Tongue (tissue), 2 donors: ENCODE measurements around the gene CIART. TPM values are rescaled to one million over a fixed set of nuclear protein-coding genes. Genes with fewer than 3 reads are reported as not detected.
"Not testable (repeated sequence)": the region's sequence is repeated elsewhere in the genome, so short reads cannot be mapped to it uniquely, and the experiment has no call there.

Experiments
- DNase-seq: peaks from one replicate; pipeline ENCODE4 v3.0.0-alpha.2; 2015
- total RNA-seq: library from RNA; depleted of rRNA; stranded (reverse); fragments of >200 nt; gene quantifications from one replicate; pipeline ENCODE4 v1.2.3, GENCODE V29; 2014

Gene CIART
- total RNA-seq, 1 donor from 2014 or later, result 0.92 TPM

DNA sequence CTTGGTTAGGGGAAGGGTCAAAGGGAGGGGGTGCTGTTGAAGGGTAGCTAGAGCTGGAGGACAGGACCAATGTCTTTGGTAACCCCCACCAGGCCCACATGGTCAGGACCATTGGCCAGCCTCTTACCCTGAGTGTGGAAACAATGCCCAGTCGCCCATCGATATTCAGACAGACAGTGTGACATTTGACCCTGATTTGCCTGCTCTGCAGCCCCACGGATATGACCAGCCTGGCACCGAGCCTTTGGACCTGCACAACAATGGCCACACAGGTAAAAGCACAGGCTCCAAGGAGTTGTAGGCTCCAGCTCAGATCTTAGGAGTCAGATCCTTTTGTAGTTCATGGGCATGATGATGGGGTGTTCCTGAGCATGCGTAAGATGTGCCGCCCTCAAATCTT lies 21.0 kb upstream of the CIART start:
- no peak for DNase-seq

DNA sequence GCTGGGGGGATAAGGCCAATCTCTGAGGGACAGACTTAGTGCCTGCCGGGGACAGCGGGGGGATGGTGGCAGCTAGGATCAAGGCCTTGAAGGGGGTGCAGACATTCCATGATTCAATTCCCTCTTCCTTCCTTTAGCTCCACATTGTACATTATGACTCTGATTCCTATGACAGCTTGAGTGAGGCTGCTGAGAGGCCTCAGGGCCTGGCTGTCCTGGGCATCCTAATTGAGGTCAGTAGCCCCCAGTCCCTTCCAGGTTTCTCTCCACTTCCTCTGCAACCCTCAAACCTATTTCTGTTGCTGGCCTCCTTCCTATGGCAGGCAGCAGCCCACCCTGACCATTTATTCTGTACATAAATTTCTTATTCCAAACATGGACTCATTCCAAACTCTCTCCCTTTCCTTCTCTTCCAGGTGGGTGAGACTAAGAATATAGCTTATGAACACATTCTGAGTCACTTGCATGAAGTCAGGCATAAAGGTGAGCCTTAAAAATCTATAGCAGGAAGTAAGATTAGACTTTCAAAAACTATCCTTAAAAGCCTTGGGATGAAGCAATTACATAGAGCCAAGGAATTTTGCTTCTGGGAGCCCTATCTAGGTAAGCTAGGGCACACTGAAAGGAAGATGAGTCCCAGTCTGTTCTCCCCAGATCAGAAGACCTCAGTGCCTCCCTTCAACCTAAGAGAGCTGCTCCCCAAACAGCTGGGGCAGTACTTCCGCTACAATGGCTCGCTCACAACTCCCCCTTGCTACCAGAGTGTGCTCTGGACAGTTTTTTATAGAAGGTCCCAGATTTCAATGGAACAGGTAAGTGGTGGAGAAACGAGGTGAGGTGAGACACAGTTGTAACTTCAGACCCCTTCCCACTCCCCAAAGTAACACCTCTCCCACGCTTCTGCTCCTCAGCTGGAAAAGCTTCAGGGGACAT lies 19.7 kb upstream of the CIART start:
- no peak for DNase-seq

DNA sequence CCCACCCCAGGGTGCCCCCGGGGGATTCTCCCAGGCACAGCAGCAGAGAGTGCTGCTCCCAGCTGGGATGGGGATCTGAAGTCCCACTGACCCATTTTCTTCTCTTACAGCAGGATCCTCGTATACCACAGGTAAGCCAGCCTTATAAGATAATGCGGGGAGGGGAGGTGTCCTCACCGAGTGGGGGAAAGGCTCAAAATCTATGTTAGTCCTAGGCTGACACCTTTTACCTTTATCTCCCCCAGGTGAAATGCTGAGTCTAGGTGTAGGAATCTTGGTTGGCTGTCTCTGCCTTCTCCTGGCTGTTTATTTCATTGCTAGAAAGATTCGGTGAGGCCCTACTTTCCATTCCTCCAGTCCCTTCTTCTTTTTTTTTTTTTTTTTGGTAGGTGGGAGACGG lies 18.8 kb upstream of the CIART start:
- no peak for DNase-seq

DNA sequence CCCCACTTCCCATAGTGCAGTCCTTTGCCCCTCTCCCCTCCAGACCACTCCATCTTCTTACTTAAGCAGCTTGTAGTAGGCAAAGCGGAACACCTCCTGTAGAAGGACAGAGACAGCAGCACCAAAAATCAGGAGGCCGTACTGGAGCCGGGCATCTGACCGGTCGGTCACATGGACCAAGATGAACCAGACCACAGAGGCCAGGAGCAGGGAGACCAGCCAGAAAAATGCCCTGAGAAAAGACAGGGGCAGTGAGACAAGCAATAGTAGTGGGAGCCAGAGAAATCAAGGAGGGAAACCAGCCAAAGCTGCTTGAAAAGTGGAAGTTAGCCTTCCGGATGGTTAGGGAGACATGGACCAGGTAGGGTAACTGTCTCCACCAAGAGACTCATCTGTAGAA lies 14.5 kb upstream of the CIART start:
- no peak for DNase-seq

DNA sequence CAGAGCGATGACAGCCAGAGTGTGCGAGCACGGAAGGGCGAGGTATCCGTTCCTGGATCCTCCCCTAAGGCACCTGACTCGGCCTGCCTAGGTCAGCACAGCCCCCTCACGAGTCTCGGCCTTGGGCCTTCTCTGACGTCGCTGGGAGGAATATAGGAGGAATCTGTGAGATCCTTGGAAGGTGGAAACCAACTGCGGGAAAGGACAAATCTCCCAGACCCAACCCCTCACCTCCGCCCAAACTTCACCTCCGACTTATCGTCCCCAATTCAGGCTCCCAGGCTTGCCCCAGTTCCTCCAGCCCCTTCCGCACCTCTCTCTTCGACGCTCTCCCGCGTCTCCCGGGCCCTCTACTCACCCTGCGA lies 14.0 kb upstream of the CIART start:
- no peak for DNase-seq

DNA sequence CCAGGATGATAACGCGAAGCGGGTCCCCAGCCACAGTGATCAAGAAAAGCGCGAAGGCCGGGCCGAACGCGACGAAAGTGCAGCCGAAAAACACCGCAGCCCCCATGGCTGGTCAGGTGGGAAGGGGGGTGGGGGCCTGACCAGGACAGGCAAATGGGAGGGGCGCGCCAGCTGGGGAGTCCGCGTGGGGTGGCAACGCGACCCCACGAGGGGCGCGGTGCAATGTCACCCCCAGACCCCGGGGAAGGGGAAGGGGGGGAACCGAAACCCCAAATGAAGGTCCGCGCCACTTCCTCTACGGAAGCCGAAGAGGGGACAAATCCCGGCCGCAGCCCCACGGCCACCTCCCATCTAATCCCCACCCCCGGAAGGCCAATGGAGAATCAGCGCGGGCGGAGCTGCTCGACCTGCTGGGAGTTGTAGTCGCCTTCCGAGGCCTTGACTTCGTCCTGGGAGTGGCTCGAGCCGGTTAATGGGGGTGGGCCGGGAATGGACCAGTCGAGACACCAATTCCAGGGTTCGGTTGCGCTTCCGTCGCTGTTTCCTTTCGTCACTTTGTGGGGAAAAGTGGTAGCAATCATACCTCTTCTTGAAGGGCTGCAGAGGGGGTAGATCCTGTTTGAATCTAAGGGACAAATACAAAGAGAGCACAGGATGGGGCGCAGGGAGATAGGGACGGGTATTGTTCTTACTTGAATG lies 13.5 kb upstream of the CIART start, which contains the start of gene APH1A:
Gene APH1A (minus strand): TSS at position 312 of the 699 bp plus-strand sequence. CDS start 206 bp downstream, at position 106.
- peak; percentile 99 for DNase-seq

DNA sequence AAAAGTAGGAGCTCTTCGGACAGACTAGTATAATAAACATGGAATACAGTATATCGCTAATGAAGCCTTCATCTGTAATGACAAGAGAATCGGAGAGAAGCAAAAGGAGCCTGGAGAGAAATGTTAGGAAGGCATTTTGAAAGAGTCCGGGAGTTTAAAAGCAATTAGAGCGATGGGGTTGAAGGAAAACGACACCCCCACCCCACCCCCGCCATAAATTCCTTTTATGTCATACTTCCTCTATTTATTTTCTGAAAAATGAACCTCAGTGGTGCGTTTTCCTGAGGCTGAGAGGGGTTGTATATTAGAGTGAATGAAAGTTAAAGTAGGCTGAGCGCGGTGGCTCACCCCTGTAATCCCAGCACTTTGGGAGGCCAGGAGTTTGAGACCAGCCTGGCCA lies 12.9 kb upstream of the CIART start:
- no peak for DNase-seq

- no peak for DNase-seq
Observed at GRCh38 chr1:150271291-150271959, 10.9 kb upstream of the CIART start.

DNA sequence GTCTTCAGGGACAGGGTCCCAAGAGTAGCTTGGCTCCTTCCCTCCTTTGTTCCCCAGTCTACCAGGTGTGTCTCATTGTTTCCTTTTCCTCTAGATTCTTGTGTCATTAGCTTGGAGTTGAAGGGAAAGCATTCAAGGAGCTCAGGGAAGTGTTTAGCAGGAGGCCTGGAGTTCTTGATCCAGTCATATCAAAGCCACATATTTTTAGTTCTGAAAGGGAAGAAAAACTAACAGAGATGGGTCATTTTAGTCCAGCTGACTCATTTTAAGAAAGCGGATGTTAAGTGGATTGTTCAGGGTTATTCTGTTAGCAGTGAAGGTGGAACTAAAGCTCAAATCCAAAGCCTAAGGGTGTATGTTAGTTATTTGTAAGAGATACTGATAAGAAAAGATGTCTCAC lies 9.0 kb upstream of the CIART start:
- no peak for DNase-seq

- DNase-seq, result no peak
Observed at GRCh38 chr1:150280138-150280707, 2.1 kb upstream of the CIART start.

- peak; percentile 87 for DNase-seq
Observed at GRCh38 chr1:150281221-150281757, 1.1 kb upstream of the CIART start.

DNA sequence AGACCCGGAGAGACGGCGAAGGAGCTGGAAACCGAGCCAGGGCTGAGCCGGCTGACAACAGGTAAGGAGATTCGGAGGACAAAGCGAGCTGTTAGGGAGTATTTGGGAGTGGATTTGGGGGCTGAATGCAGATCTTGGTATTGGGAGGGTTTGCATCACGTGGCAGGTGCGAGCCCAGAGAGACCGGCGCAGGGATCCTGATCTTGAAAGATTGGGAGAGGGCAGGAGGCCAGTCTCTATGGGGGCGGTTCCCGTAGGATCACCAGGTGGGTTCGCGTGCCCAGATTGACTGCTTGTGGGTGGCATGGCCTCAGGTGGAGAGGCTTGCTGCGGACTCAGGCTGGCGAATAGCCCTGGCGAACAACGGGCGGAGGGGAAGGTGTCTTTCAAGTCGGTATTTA lies 204 bp downstream of the CIART start:
- no peak for DNase-seq

- DNase-seq, result no peak
Observed at GRCh38 chr1:150283260-150283659, 906 bp downstream of the CIART start.

DNA sequence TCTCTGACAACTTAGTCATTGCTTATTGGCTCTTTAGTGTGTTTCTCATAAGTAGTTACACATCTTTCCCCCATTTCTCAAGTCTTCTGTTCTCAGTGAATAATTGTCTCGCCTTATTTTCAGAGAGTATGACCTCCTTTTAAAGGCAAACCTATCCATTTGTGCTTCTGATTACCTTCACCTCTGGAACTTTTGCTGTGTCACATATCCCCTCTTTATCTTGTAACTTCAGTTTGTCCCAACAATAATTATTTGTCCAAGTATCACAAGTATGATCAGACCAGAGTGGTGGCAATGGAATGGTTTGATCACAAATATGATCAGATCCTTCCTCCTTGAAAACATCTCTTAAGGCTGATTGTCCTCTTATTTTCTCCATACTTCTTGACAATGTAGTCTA lies 6.0 kb downstream of the CIART start:
- no peak for DNase-seq

DNA sequence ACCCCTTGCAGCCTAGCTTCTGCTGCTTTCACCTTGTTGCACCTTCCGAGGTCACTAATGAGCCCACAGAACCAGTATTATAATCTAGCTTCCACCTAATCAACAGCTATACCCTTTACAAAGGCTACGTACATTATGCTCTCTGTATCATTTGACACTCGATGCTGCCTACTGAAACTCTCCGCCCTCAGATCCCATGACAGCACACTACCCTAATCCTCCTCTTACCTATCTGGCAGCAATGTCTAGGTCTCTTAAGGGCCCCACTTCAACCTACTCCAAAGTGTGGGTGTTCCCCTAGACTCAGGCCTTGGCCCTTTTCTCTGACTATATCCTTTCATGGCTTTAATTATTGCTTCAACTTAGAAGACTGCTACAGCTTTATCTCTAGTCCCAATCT lies 6.5 kb downstream of the CIART start:
- DNase-seq, result no peak

GRCh38 chr1:150293433-150294253 lies 11.3 kb downstream of the CIART start, which contains the start of gene MRPS21:
Gene MRPS21 (plus strand): TSS chr1:150293861. CDS start chr1:150294367, 506 bp downstream.
- DNase-seq, result peak; percentile 98

DNA sequence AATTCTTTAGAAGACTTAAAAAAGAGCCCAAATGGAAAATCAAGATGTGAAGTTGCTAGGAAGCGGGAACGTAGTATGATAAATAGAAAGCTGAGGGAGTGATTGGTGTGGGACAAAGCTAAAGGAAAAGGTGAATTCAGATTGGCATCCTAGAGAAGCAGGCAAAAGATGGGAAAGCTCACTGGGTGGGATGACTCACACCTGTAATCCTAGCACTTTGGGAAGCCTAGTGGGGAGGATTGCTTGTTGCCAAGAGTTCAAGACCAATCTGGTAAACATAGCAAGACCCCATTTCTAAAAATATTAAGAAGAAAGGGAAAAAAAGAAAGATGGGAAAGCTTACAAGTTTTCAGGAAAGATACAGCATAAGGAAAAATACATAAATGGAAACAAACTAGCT lies 13.1 kb downstream of the CIART start:
- no peak for DNase-seq

GRCh38 chr1:150299716-150300115 lies 17.4 kb downstream of the CIART start:
- no peak for DNase-seq

GRCh38 chr1:150302338-150302737 lies 20.0 kb downstream of the CIART start:
- no peak for DNase-seq

- no peak for DNase-seq
Observed at GRCh38 chr1:150302902-150303301, 20.5 kb downstream of the CIART start.

GRCh38 chr1:150308585-150308984 lies 26.2 kb downstream of the CIART start:
- DNase-seq, result not testable (repeated sequence)
